DOHH2 (cell line): Measurements from ENCODE around the gene EMP1.

ENCODE experiments used
- H3F3A ChIP-seq: fragments of 200-600 bp; sonication (generic), shearing (Covaris generic); 2 replicates; pipeline ENCODE4 v1.6.0; 2016; ENCODE audit warnings: antibody characterized with exemption, mild to moderate bottlenecking; ENCODE audit not compliant: control insufficient read depth, insufficient read depth
- H3K27ac ChIP-seq: fragments of 200-600 bp; sonication (generic); 2 replicates; pipeline ENCODE4 v1.5.1; 2014; ENCODE audit warnings: low read depth, mild to moderate bottlenecking, low read length, moderate library complexity
- H3K27me3 ChIP-seq: fragments of 200-600 bp; sonication (generic); 2 replicates; pipeline ENCODE4 v1.6.1; 2014; ENCODE audit warnings: mild to moderate bottlenecking, low read length, mixed read lengths; ENCODE audit not compliant: control insufficient read depth
- H3K36me3 ChIP-seq: fragments of 200-600 bp; sonication (generic); 2 replicates; pipeline ENCODE4 v1.6.1; 2014; ENCODE audit warnings: mild to moderate bottlenecking, low read length, moderate library complexity, mixed read lengths; ENCODE audit not compliant: control insufficient read depth
- H3K4me1 ChIP-seq: fragments of 200-600 bp; sonication (generic); 2 replicates; pipeline ENCODE4 v1.6.1; 2014; ENCODE audit warnings: mild to moderate bottlenecking, low read length, mixed read lengths; ENCODE audit not compliant: control insufficient read depth
- H3K4me2 ChIP-seq: fragments of 200-600 bp; sonication (generic); 2 replicates; pipeline ENCODE4 v1.6.0; 2014; ENCODE audit warnings: mild to moderate bottlenecking, low read length, moderate library complexity
- H3K4me3 ChIP-seq: fragments of 200-600 bp; sonication (generic); 2 replicates; pipeline ENCODE4 v1.5.1; 2014; ENCODE audit warnings: mild to moderate bottlenecking, low read length, mixed read lengths
- H3K79me2 ChIP-seq: fragments of 200-600 bp; sonication (generic); 2 replicates; pipeline ENCODE4 v1.6.1; 2014; ENCODE audit warnings: mild to moderate bottlenecking, low read length, mixed read lengths; ENCODE audit not compliant: control insufficient read depth
- H3K9me2 ChIP-seq: fragments of 200-600 bp; sonication (generic); replicated peaks from 2 replicates; pipeline ENCODE4 v1.6.1; 2014; ENCODE audit warnings: mild to moderate bottlenecking, low read length, mixed read lengths; ENCODE audit not compliant: control insufficient read depth
- H3K9me3 ChIP-seq: fragments of 200-600 bp; sonication (generic); 2 replicates; pipeline ENCODE4 v1.6.1; 2014; ENCODE audit warnings: antibody characterized with exemption, low read length, mixed read lengths; ENCODE audit not compliant: control insufficient read depth, insufficient read depth
- H4K20me1 ChIP-seq: fragments of 200-600 bp; sonication (generic); 2 replicates; pipeline ENCODE4 v1.6.0; 2014; ENCODE audit warnings: low read depth, mild to moderate bottlenecking, antibody characterized with exemption, low read length, moderate library complexity; ENCODE audit not compliant: control insufficient read depth, insufficient read depth
- EZH2phosphoT487 ChIP-seq: fragments of 200-600 bp; sonication (generic); IDR thresholded peaks from 2 replicates; pipeline ENCODE4 v1.6.1; 2017; ENCODE audit warnings: borderline replicate concordance, mild to moderate bottlenecking, antibody characterized with exemption, low read length, moderate library complexity, mixed read lengths
- TF ChIP-seq, protein P1 (sequence below): fragments of 200-600 bp; sonication (generic); IDR thresholded peaks from one replicate; pipeline ENCODE4 v1.5.1; 2014; ENCODE audit warnings: antibody characterized with exemption, mild to moderate bottlenecking, low read depth, low read length; ENCODE audit not compliant: poor library complexity, severe bottlenecking

Gene EMP1

GRCh38 chr12:13233830-13234641 lies 37.5 kb downstream of the EMP1 start:
- Histone ChIP-seq H3K36me3 (no peaks in the 10 kb centered on the region), H4K20me1 (no peaks in the 10 kb centered on the region), H3K4me3 (no peak overlapping the region), H3K9me2 (no peaks in the 10 kb centered on the region), H3K4me2 (no peak overlapping the region), H3F3A (no peaks in the 10 kb centered on the region), H3K27me3 (no peaks in the 10 kb centered on the region), H3K79me2 (no peaks in the 10 kb centered on the region), H3K27ac (no peak overlapping the region), H3K4me1 (no peaks in the 10 kb centered on the region), H3K9me3 (no peaks in the 10 kb centered on the region)
- TF ChIP-seq, protein P1, sequence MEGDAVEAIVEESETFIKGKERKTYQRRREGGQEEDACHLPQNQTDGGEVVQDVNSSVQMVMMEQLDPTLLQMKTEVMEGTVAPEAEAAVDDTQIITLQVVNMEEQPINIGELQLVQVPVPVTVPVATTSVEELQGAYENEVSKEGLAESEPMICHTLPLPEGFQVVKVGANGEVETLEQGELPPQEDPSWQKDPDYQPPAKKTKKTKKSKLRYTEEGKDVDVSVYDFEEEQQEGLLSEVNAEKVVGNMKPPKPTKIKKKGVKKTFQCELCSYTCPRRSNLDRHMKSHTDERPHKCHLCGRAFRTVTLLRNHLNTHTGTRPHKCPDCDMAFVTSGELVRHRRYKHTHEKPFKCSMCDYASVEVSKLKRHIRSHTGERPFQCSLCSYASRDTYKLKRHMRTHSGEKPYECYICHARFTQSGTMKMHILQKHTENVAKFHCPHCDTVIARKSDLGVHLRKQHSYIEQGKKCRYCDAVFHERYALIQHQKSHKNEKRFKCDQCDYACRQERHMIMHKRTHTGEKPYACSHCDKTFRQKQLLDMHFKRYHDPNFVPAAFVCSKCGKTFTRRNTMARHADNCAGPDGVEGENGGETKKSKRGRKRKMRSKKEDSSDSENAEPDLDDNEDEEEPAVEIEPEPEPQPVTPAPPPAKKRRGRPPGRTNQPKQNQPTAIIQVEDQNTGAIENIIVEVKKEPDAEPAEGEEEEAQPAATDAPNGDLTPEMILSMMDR: peak; percentile 67
- no peak for TF ChIP-seq EZH2phosphoT487

- Histone ChIP-seq H3K27ac (no peak overlapping the region), H3K9me2 (no peaks in the 10 kb centered on the region), H3K4me3 (no peak overlapping the region), H3K9me3 (no peaks in the 10 kb centered on the region), H3K4me1 (no peaks in the 10 kb centered on the region), H3K36me3 (no peaks in the 10 kb centered on the region), H4K20me1 (no peaks in the 10 kb centered on the region), H3K27me3 (no peaks in the 10 kb centered on the region; the same call in 1 of the 2 replicates), H3K79me2 (no peaks in the 10 kb centered on the region), H3K4me2 (no peak overlapping the region), H3F3A (no peaks in the 10 kb centered on the region)
- TF ChIP-seq, protein P1: no peak
- TF ChIP-seq EZH2phosphoT487: no peak
Measured at GRCh38 chr12:13238204-13238603, 41.7 kb downstream of the EMP1 start.

DNA sequence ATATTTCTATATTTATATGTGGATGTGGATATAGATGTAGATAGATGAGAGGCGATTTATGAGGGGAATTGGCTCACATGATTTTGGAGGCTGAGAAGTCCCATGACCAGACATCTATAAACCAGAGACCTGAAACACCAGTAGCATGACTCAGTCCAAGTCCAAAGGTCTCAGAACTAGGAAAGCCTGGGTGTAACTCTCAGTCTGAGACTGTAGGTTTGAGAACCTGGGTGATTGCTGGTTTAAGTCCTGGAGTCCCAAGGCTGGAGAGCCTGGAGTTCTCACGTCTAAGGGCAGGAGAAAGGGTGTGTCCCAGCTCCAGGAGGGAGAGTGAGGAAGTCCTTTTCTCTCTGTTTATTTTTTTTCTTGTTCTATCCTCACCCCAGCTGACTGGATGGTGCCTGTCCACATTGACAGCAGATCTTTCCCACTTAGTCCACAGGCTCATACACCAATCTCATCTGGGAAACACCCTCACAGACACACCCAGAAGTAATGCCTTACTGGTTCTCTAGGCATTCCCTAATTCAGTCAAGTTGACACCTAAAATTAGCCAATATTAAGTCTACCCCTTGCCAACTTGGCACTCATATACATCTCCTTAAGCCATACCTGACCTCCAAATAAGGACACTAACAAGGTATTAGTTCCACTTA lies 45.4 kb downstream of the EMP1 start:
- Histone ChIP-seq H3K36me3 (no peaks in the 10 kb centered on the region), H3K79me2 (no peaks in the 10 kb centered on the region), H3K4me3 (no peak overlapping the region), H3K4me1 (no peaks in the 10 kb centered on the region), H4K20me1 (no peaks in the 10 kb centered on the region), H3K9me2 (no peaks in the 10 kb centered on the region), H3K9me3 (no peaks in the 10 kb centered on the region), H3K27me3 (peaks cover 2% of the 10 kb centered on the region; the same call in 1 of the 2 replicates), H3K4me2 (no peak overlapping the region), H3F3A (no peaks in the 10 kb centered on the region), H3K27ac (no peak overlapping the region)
- TF ChIP-seq EZH2phosphoT487: no peak
- TF ChIP-seq, protein P1: no peak
